ENCODE results near the gene LHFPL4. TPM values are rescaled to one million over a fixed set of nuclear protein-coding genes. Genes with fewer than 3 reads are reported as not detected.

Gene LHFPL4
- total and polyA plus RNA-seq, 2 of the 8 experiments (the other 6 are each of a cell fraction or from before 2014, with no cell fraction given), result 5.0 to 16.9 TPM

- no peak overlapping the region for H3K14ac ChIP-seq (ENCODE audit: insufficient read length)
- peaks cover 0 to 18% (median 6%) of the 10 kb centered on the region in 4 experiments; a peak in 4 of 7 replicates for H3K27me3 ChIP-seq (replicated peaks in 1 of 4; ENCODE audit: control insufficient read depth in 3 of 4, extremely low read depth in 1 of 4, insufficient read depth in 3 of 4, low read length in 3 of 4)
- no peak overlapping the region for H4K5ac ChIP-seq (ENCODE audit: insufficient read length, low read depth, low read length)
- H2AK5ac ChIP-seq (ENCODE audit: low read depth, low read length), result no peak overlapping the region
- no peak overlapping the region for H3K56ac ChIP-seq (replicated peaks; ENCODE audit: insufficient read length, low read depth, low read length)
- DNase-seq (ENCODE audit: low read depth in 1 of 2, low spot score in 2 of 2), result no peak
- H2BK12ac ChIP-seq (ENCODE audit: low read depth, low read length), result no peak overlapping the region
- H3K36me3 ChIP-seq (ENCODE audit: control insufficient read depth in 2 of 4, insufficient read depth in 4 of 4, low read length in 3 of 4), result no peaks in the 10 kb centered on the region
- H3K23ac ChIP-seq (ENCODE audit: insufficient read length), result no peak overlapping the region
- no peak overlapping the region for H3K18ac ChIP-seq (ENCODE audit: extremely low read depth, low read length)
- peaks cover 3 to 9% of the 10 kb centered on the region in 2 experiments for H4K20me1 ChIP-seq (replicated peaks in 1 of 2; ENCODE audit: control insufficient read depth in 1 of 2, insufficient read depth in 2 of 2, low read length in 2 of 2)
- H2BK120ac ChIP-seq (replicated peaks; ENCODE audit: low read depth, low read length), result no peak overlapping the region
- H3K9ac ChIP-seq (replicated peaks in 1 of 4; ENCODE audit: extremely low read depth in 1 of 4, low read depth in 3 of 4, low read length in 3 of 4), result no peak overlapping the region
- H3K23me2 ChIP-seq (ENCODE audit: low read depth, low read length), result no peaks in the 10 kb centered on the region
- H3K9me3 ChIP-seq (ENCODE audit: insufficient read depth in 2 of 2, low read depth in 1 of 2, low read length in 1 of 2), result no peaks in the 10 kb centered on the region
- 0 out of 7 replicates have a peak, but pooled peaks cover 0 to 2% (median 0%) of the 10 kb centered on the region in 4 experiments for H3K4me1 ChIP-seq (replicated peaks in 1 of 4; ENCODE audit: control insufficient read depth in 3 of 4, insufficient read depth in 4 of 4, low read length in 3 of 4)
- FAIRE-seq, result no peak
- H3K4me3 ChIP-seq (ENCODE audit: extremely low read depth in 1 of 4, insufficient read depth in 2 of 4, low read depth in 3 of 4, low read length in 4 of 4), result no peak overlapping the region
- no peak for TF ChIP-seq RAD21 (IDR thresholded peaks at IDR 0.05 in 1 of 2, conservative IDR thresholded peaks at IDR 0.05 in 1 of 2; ENCODE audit: low read depth in 2 of 2, low read length in 2 of 2)
- TF ChIP-seq CHD2 (IDR thresholded peaks at IDR 0.05; ENCODE audit: low read length), result no peak
- TF ChIP-seq SIRT6 (IDR thresholded peaks at IDR 0.05; ENCODE audit: low read length), result no peak
- no peak for TF ChIP-seq SAP30 (IDR thresholded peaks at IDR 0.05; ENCODE audit: insufficient read depth, insufficient replicate concordance, low read length)
- TF ChIP-seq CREB1 (IDR thresholded peaks at IDR 0.05), result no peak
- TF ChIP-seq SP4 (IDR thresholded peaks at IDR 0.05; ENCODE audit: low read length), result no peak
- TF ChIP-seq SP2 (IDR thresholded peaks at IDR 0.05; ENCODE audit: low read length), result no peak
- no peak for TF ChIP-seq CTBP2 (IDR thresholded peaks at IDR 0.05; ENCODE audit: borderline replicate concordance, insufficient read depth, insufficient read length, low read length)
- no peak for TF ChIP-seq MAFK (IDR thresholded peaks at IDR 0.05; ENCODE audit: low read depth, low read length)
- no peak overlapping the region for H2BK20ac ChIP-seq (ENCODE audit: low read length)
- no peak overlapping the region for H2AFZ ChIP-seq (ENCODE audit: low read length)
- no peak overlapping the region for H3K4ac ChIP-seq (replicated peaks; ENCODE audit: insufficient read length, low read depth, low read length)
- ChIA-PET POLR2A (ENCODE audit: partially characterized antibody) (interaction anchor here (1.5 to 1.6 kb wide), 2 partner anchors 9 to 242 kb away, joined by 3 to 5 read pairs; partner anchors contain the start of gene OGG1), CTCF (ENCODE audit: partially characterized antibody) (interaction anchor here (0.6 to 1.5 kb wide), 8 partner anchors 8 to 300 kb away, joined by 3 to 7 read pairs (median 4); no protein-coding TSS in a partner anchor)
- H3K79me2 ChIP-seq (ENCODE audit: control insufficient read depth in 1 of 2, insufficient read depth in 2 of 2, low read length in 2 of 2), result no peaks in the 10 kb centered on the region
- no peak overlapping the region for H3K27ac ChIP-seq (ENCODE audit: low read depth, low read length)
- no peak overlapping the region for H2BK5ac ChIP-seq (ENCODE audit: low read depth, low read length)
- no peak overlapping the region for H4K8ac ChIP-seq (ENCODE audit: extremely low read depth, insufficient read depth, low read length)
- H4K91ac ChIP-seq (replicated peaks; ENCODE audit: insufficient read length, low read length), result no peak overlapping the region
- H3K79me1 ChIP-seq (ENCODE audit: low read depth, low read length), result no peaks in the 10 kb centered on the region
- no peak overlapping the region for H3K4me2 ChIP-seq (ENCODE audit: insufficient read depth in 1 of 2, low read depth in 2 of 2, low read length in 2 of 2)
- H2BK15ac ChIP-seq (ENCODE audit: low read length), result no peak overlapping the region
- WGBS, 2 experiments (ENCODE audit: extremely low coverage in 1 of 2, insufficient coverage in 1 of 2, insufficient read length in 1 of 2, insufficient replicate concordance in 2 of 2, low coverage in 1 of 2, low lambda C conversion rate in 2 of 2, missing lambda C conversion rate in 1 of 2), result 80% methylated on average over 14 of the region's 14 CpGs; no CpG with 5 or more reads in 1 of the 2 experiments
Measured at GRCh38 chr3:9507586-9508578, 45.7 kb downstream of the LHFPL4 start.

Measured in H1 (cell line).